Natural killer cell (primary cell): ENCODE measurements around the gene CHST11. TPM values are rescaled to one million over a fixed set of nuclear protein-coding genes. Genes with fewer than 3 reads are reported as not detected.

Source experiments
- ATAC-seq, 3 donors: fragments of 150-1000 bp in 2 of 3; fragments of 200-7000 bp in 1 of 3; cut with Tn5 transposase; 1 replicate in 1 of 3; 2 replicates in 2 of 3; pipeline ENCODE4 v1.10.0; 2021; ENCODE audit warnings: mild to moderate bottlenecking in 2 of 3, moderate library complexity in 2 of 3
- DNase-seq, 2 donors: peaks; one replicate each; pipeline versions ENCODE4 v3.0.0 to v3.0.0-alpha.2; 2013 to 2021; ENCODE audit warnings: mixed read lengths in 1 of 2
- H3K27ac ChIP-seq: one replicate; pipeline ENCODE4 v1.5.1; 2013; ENCODE audit warnings: mild to moderate bottlenecking, low read length
- H3K27me3 ChIP-seq: one replicate; pipeline ENCODE4 v1.6.1; 2013; ENCODE audit warnings: low read length; ENCODE audit not compliant: control insufficient read depth, insufficient read depth
- H3K36me3 ChIP-seq: one replicate; pipeline ENCODE4 v1.6.1; 2013; ENCODE audit warnings: low read length; ENCODE audit not compliant: control insufficient read depth, insufficient read depth
- H3K4me1 ChIP-seq: one replicate; pipeline ENCODE4 v1.6.1; 2013; ENCODE audit warnings: low read length; ENCODE audit not compliant: control insufficient read depth, insufficient read depth
- H3K4me3 ChIP-seq: one replicate; pipeline ENCODE4 v1.5.1; 2013; ENCODE audit warnings: low read length
- H3K9me3 ChIP-seq: one replicate; pipeline ENCODE4 v1.6.1; 2013; ENCODE audit warnings: low read length; ENCODE audit not compliant: control insufficient read depth, insufficient read depth
- H3K27ac Mint-ChIP-seq, 2 donors: one replicate each; pipeline ENCODE4 v1.8.0; 2022; ENCODE audit warnings: mild to moderate bottlenecking in 2 of 2, mixed read lengths in 2 of 2, moderate library complexity in 1 of 2
- H3K27me3 Mint-ChIP-seq, 2 donors: one replicate each; pipeline ENCODE4 v1.8.0; 2022; ENCODE audit warnings: low read depth in 2 of 2, mixed read lengths in 2 of 2
- H3K36me3 Mint-ChIP-seq: one replicate; pipeline ENCODE4 v1.8.0; 2022; ENCODE audit warnings: mixed read lengths
- H3K4me1 Mint-ChIP-seq, 2 donors: one replicate each; pipeline ENCODE4 v1.8.0; 2022; ENCODE audit warnings: mixed read lengths in 2 of 2
- H3K4me3 Mint-ChIP-seq: one replicate; pipeline ENCODE4 v1.8.0; 2022; ENCODE audit warnings: mild to moderate bottlenecking, moderate library complexity, mixed read lengths
- H3K9me3 Mint-ChIP-seq, 2 donors: one replicate each; pipeline ENCODE4 v1.8.0; 2022; ENCODE audit warnings: mixed read lengths in 2 of 2
- WGBS: methylation state at CpG from one replicate; pipeline ENCODE4 v1.1.7; 2013; ENCODE audit warnings: missing lambda C conversion rate; ENCODE audit not compliant: insufficient coverage; 5-methylcytosine and 5-hydroxymethylcytosine counted together
- intact Hi-C: fragments of 100-400 bp; cut with micrococcal nuclease; formaldehyde crosslinking; loops from one replicate; pipeline ENCODE4 v1.14.2; 2022
- total RNA-seq, 4 donors: library from RNA; stranded (reverse); fragments of 120-200 nt in 1 of 4; gene quantifications; one replicate each; pipeline versions ENCODE4 v1.2.3 to v1.2.4, GENCODE V29; 2013 to 2022
- TF ChIP-seq, protein P1 (sequence below): fragments of 200-600 bp; IDR thresholded peaks from one replicate; pipeline ENCODE4 v1.8.0; 2022; ENCODE audit warnings: antibody characterized with exemption

Gene CHST11
- total RNA-seq, 3 donors from 2014 or later (not counting 1 experiment from before 2014, with no cell fraction given) = 85.3 to 118 (median 96.1) TPM

DNA sequence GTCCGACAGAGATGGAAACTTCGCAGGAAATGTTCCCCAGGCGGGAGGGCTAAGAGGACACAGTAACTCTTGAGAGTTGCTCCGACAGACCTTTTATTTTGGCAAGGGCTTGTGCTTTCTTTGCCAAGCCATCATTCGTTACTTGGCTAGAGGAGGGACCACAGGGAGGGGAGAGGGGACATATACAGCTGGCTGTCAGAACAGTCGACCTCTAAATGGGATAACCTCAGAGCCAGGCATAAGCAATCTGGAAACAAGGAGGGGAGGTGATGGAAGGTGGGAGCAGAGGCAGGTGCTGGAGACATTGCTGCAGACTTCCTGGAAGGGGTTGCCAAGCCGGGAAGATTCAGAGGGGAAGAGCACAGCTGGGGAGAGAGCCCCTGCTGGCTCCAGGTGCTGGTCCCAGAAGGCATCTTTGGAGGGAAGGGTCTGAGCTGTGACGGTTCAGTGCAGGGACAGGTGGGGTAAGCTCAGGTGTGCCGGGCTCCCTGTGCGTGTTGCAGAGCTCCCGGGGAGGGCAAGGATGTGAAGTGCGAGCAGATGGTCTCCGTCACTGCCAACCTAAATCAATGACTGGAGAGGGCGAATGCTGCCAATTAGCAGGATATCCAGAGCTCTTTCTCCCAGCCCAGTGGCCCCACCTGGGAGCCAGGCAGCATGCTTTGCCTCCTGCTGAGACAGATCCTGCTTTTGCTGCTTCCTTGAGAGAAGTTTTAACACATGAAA is 50.1 kb downstream of the CHST11 start:
- H3K36me3 Mint-ChIP-seq = no peaks in the 10 kb centered on the region
- H3K36me3 ChIP-seq = no peaks in the 10 kb centered on the region
- intact Hi-C loops = no loop called here
- H3K9me3 ChIP-seq = no peaks in the 10 kb centered on the region
- H3K27ac ChIP-seq = no peak overlapping the region
- H3K4me1 Mint-ChIP-seq = peaks cover 88 to 96% of the 10 kb centered on the region in 2 donors
- DNase-seq (no peak), ATAC-seq (no peak)
- no peak overlapping the region for H3K4me3 Mint-ChIP-seq
- no peak overlapping the region for H3K4me3 ChIP-seq
- H3K27ac Mint-ChIP-seq = peak overlapping the region in 1 of 2 donors; percentile 8
- H3K27me3 Mint-ChIP-seq = no peaks in the 10 kb centered on the region
- peaks cover 68% of the 10 kb centered on the region for H3K4me1 ChIP-seq
- H3K9me3 Mint-ChIP-seq = no peaks in the 10 kb centered on the region
- WGBS = 91% methylated on average over 14 of the region's 14 CpGs
- TF ChIP-seq, protein P1, sequence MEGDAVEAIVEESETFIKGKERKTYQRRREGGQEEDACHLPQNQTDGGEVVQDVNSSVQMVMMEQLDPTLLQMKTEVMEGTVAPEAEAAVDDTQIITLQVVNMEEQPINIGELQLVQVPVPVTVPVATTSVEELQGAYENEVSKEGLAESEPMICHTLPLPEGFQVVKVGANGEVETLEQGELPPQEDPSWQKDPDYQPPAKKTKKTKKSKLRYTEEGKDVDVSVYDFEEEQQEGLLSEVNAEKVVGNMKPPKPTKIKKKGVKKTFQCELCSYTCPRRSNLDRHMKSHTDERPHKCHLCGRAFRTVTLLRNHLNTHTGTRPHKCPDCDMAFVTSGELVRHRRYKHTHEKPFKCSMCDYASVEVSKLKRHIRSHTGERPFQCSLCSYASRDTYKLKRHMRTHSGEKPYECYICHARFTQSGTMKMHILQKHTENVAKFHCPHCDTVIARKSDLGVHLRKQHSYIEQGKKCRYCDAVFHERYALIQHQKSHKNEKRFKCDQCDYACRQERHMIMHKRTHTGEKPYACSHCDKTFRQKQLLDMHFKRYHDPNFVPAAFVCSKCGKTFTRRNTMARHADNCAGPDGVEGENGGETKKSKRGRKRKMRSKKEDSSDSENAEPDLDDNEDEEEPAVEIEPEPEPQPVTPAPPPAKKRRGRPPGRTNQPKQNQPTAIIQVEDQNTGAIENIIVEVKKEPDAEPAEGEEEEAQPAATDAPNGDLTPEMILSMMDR = no peak
- H3K27me3 ChIP-seq = no peaks in the 10 kb centered on the region

DNA sequence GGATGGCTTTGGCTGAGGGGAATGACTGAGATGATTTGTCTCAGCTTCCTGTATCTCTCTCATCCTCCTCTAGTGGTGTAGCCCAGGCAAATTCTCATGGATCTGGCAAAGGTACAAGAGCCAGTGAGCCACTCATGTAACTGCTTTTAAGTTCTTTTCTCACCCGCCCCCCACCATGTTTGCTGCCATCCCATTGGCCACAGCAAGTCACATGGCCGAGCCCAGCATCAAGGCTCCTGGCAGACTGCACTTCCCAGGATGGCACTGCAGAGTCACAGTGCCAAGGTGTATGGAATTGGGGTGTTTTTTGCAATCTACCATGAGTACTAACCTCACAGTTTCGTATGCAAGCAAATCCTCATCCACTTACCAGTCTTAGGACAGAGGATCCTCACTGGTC is 50.9 kb downstream of the CHST11 start:
- DNase-seq (no peak), ATAC-seq (no peak)
- H3K9me3 ChIP-seq = no peaks in the 10 kb centered on the region
- H3K27me3 Mint-ChIP-seq = no peaks in the 10 kb centered on the region
- no peak overlapping the region for H3K27ac ChIP-seq
- 100% methylated on average over 3 of the region's 3 CpGs for WGBS
- H3K27ac Mint-ChIP-seq = peak overlapping the region; percentile 32 to 82
- intact Hi-C loops = no loop called here
- no peaks in the 10 kb centered on the region for H3K36me3 ChIP-seq
- H3K4me3 Mint-ChIP-seq = no peak overlapping the region
- TF ChIP-seq, protein P1 = no peak
- H3K9me3 Mint-ChIP-seq = no peaks in the 10 kb centered on the region
- H3K4me1 Mint-ChIP-seq = peaks cover 85 to 93% of the 10 kb centered on the region in 2 donors
- no peak overlapping the region for H3K4me3 ChIP-seq
- H3K27me3 ChIP-seq = no peaks in the 10 kb centered on the region
- no peaks in the 10 kb centered on the region for H3K36me3 Mint-ChIP-seq
- peaks cover 62% of the 10 kb centered on the region for H3K4me1 ChIP-seq

DNA sequence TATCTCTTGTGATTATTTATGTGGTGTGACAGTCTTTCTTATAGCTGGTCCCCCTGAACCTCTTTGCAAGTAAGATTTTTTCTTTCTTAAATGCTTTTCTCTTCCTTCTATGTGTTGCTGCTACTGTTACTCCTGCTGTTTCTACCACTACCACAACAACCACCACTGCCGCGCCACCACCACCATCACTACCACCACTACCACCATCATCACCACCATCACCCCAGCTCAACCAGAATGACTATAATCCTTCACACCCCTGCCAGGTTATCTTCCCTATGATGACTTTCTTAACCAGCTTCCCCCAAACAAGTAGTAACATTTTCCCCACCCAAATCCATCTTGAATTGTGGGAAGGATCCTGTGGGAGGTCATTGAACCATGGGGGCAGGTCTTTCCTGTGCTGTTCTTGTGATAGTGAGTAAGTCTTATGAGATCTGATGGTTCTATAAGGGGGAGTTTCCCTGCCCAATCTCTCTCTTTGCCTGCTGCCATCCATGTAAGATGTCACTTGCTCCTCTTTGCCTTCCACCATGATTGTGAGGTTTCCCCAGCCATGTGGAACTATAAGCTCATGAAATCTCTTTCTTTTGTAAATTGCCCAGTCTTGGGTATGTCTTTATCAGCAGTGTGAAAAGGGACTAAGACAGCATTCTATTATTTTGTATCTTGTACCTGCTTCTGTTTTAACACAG is 52.2 kb downstream of the CHST11 start:
- no peaks in the 10 kb centered on the region for H3K36me3 ChIP-seq
- no peaks in the 10 kb centered on the region for H3K9me3 Mint-ChIP-seq
- peak overlapping the region; percentile 38 for H3K4me3 Mint-ChIP-seq
- H3K4me3 ChIP-seq = no peak overlapping the region
- no peak overlapping the region for H3K27ac ChIP-seq
- H3K4me1 Mint-ChIP-seq = peaks cover 80 to 90% of the 10 kb centered on the region in 2 donors
- WGBS = 42% methylated on average over 2 of the region's 2 CpGs
- DNase-seq = no peak
- H3K36me3 Mint-ChIP-seq = no peaks in the 10 kb centered on the region
- H3K27me3 Mint-ChIP-seq = no peaks in the 10 kb centered on the region
- no peaks in the 10 kb centered on the region for H3K9me3 ChIP-seq
- H3K27me3 ChIP-seq = no peaks in the 10 kb centered on the region
- TF ChIP-seq, protein P1 = no peak
- peak overlapping the region; percentile 32 to 82 for H3K27ac Mint-ChIP-seq
- H3K4me1 ChIP-seq = peaks cover 50% of the 10 kb centered on the region
- intact Hi-C loops = no loop called here
- peak in 2 of 3 donors; percentile 33 to 51 for ATAC-seq
